H1 (cell line): ENCODE measurements around the gene ITGB5. TPM values are rescaled to one million over a fixed set of nuclear protein-coding genes. Genes with fewer than 3 reads are reported as not detected.

ENCODE experiments used
- CTCF ChIA-PET: fragments of 300-600 bp; sonication (Branson Sonifier 250); formaldehyde crosslinking; loops from one replicate; lab custom pipeline; 2021; ENCODE audit not compliant: partially characterized antibody; lab: Charles Lee
- POLR2A ChIA-PET: fragments of 300-600 bp; sonication (Branson Sonifier 250); formaldehyde crosslinking; loops from one replicate; lab custom pipeline; 2021; ENCODE audit warnings: inconsistent platforms; ENCODE audit not compliant: partially characterized antibody; lab: Charles Lee
- DNase-seq, 2 experiments: peaks; one replicate each; pipeline versions ENCODE4 v3.0.0 to v3.0.0-alpha.2; 2010 to 2022; ENCODE audit warnings: low spot score in 2 of 2, low read depth in 1 of 2, mixed read lengths in 1 of 2
- FAIRE-seq: peaks from 2 replicates; lab custom pipeline; 2011; peaks lifted over from hg19 to GRCh38; lab: Jason Lieb, UNC
- H2AFZ ChIP-seq: 2 replicates; pipeline ENCODE4 v1.8.1; 2012; ENCODE audit warnings: low read length, inconsistent platforms
- H2AK5ac ChIP-seq: 2 replicates; pipeline ENCODE4 v1.6.1; 2013; ENCODE audit warnings: low read depth, low read length
- H2BK120ac ChIP-seq: replicated peaks from 2 replicates; pipeline ENCODE3; 2013; ENCODE audit warnings: low read depth, low read length, inconsistent platforms
- H2BK12ac ChIP-seq: 2 replicates; pipeline ENCODE4 v1.6.1; 2013; ENCODE audit warnings: low read depth, low read length
- H2BK15ac ChIP-seq: 2 replicates; pipeline ENCODE4 v1.6.1; 2013; ENCODE audit warnings: low read length
- H2BK20ac ChIP-seq: 2 replicates; pipeline ENCODE4 v1.6.1; 2013; ENCODE audit warnings: low read length
- H2BK5ac ChIP-seq: 2 replicates; pipeline ENCODE4 v1.6.1; 2013; ENCODE audit warnings: low read depth, low read length
- H3K14ac ChIP-seq: 2 replicates; pipeline ENCODE4 v1.6.1; 2013; ENCODE audit warnings: inconsistent platforms; ENCODE audit not compliant: insufficient read length
- H3K18ac ChIP-seq: 2 replicates; pipeline ENCODE4 v1.6.1; 2013; ENCODE audit warnings: low read length; ENCODE audit errors: extremely low read depth
- H3K23ac ChIP-seq: 2 replicates; pipeline ENCODE4 v1.6.1; 2013; ENCODE audit warnings: inconsistent platforms; ENCODE audit not compliant: insufficient read length
- H3K23me2 ChIP-seq: 2 replicates; pipeline ENCODE4 v1.6.1; 2013; ENCODE audit warnings: low read depth, low read length
- H3K27ac ChIP-seq: 2 replicates; pipeline ENCODE4 v1.6.1; 2011; ENCODE audit warnings: low read depth, low read length, inconsistent platforms
- H3K27me3 ChIP-seq, 4 experiments: replicated peaks in 1 of 4; 1 replicate in 1 of 4; 2 replicates in 3 of 4; pipeline versions ENCODE4 v1.6.1 to v1.8.1; 2011 to 2013; ENCODE audit warnings: low read length in 3 of 4, mild to moderate bottlenecking in 3 of 4, inconsistent platforms in 2 of 4, mixed read lengths in 2 of 4, moderate library complexity in 1 of 4; ENCODE audit not compliant: control insufficient read depth in 3 of 4, insufficient read depth in 3 of 4; ENCODE audit errors: extremely low read depth in 1 of 4
- H3K36me3 ChIP-seq, 4 experiments: 2 replicates each; pipeline versions ENCODE4 v1.6.1 to v1.8.1; 2011 to 2013; ENCODE audit warnings: mild to moderate bottlenecking in 4 of 4, low read length in 3 of 4, moderate library complexity in 2 of 4, control low read depth in 1 of 4, inconsistent platforms in 1 of 4; ENCODE audit not compliant: insufficient read depth in 4 of 4, control insufficient read depth in 2 of 4
- H3K4ac ChIP-seq: replicated peaks from 2 replicates; pipeline ENCODE3; 2013; ENCODE audit warnings: low read length, low read depth, mixed read lengths, inconsistent platforms; ENCODE audit not compliant: insufficient read length
- H3K4me1 ChIP-seq, 4 experiments: replicated peaks in 1 of 4; 1 replicate in 1 of 4; 2 replicates in 3 of 4; pipeline versions ENCODE4 v1.6.1 to v1.8.1; 2011 to 2013; ENCODE audit warnings: low read length in 3 of 4, inconsistent platforms in 2 of 4, mixed read lengths in 1 of 4; ENCODE audit not compliant: insufficient read depth in 4 of 4, control insufficient read depth in 3 of 4
- H3K4me2 ChIP-seq, 2 experiments: 2 replicates each; pipeline versions ENCODE4 v1.6.1 to v1.8.1; 2011 to 2013; ENCODE audit warnings: low read depth in 2 of 2, low read length in 2 of 2, control low read depth in 1 of 2, inconsistent platforms in 1 of 2, mild to moderate bottlenecking in 1 of 2; ENCODE audit not compliant: insufficient read depth in 1 of 2
- H3K4me3 ChIP-seq, 4 experiments: fragments of 200-600, 300-600 bp in 1 of 4; sonication (generic), shearing (Covaris generic), sonication (Bioruptor Twin) in 1 of 4; 2 replicates each; pipeline versions ENCODE4 v1.5.1 to v1.8.1; 2011 to 2016; ENCODE audit warnings: low read length in 4 of 4, low read depth in 3 of 4, control low read depth in 2 of 4, inconsistent platforms in 2 of 4, mild to moderate bottlenecking in 2 of 4, mixed read lengths in 1 of 4, moderate library complexity in 1 of 4; ENCODE audit not compliant: insufficient read depth in 2 of 4; ENCODE audit errors: extremely low read depth in 1 of 4
- H3K56ac ChIP-seq: replicated peaks from 2 replicates; pipeline ENCODE3; 2013; ENCODE audit warnings: low read depth, mild to moderate bottlenecking, mixed read lengths, low read length, inconsistent platforms; ENCODE audit not compliant: insufficient read length
- H3K79me1 ChIP-seq: 2 replicates; pipeline ENCODE4 v1.6.1; 2013; ENCODE audit warnings: low read depth, low read length, control low read depth
- H3K79me2 ChIP-seq, 2 experiments: 2 replicates each; pipeline versions ENCODE4 v1.6.1 to v1.8.1; 2012 to 2013; ENCODE audit warnings: low read length in 2 of 2, mild to moderate bottlenecking in 2 of 2, inconsistent platforms in 1 of 2; ENCODE audit not compliant: insufficient read depth in 2 of 2, control insufficient read depth in 1 of 2
- H3K9ac ChIP-seq, 4 experiments: replicated peaks in 1 of 4; 1 replicate in 1 of 4; 2 replicates in 3 of 4; pipeline versions ENCODE4 v1.6.1 to v1.8.1; 2011 to 2013; ENCODE audit warnings: low read depth in 3 of 4, low read length in 3 of 4, control low read depth in 2 of 4, mild to moderate bottlenecking in 2 of 4, moderate library complexity in 2 of 4, inconsistent platforms in 1 of 4; ENCODE audit errors: extremely low read depth in 1 of 4
- H3K9me3 ChIP-seq, 2 experiments: 2 replicates each; pipeline versions ENCODE4 v1.6.1 to v1.8.1; 2012 to 2013; ENCODE audit warnings: mild to moderate bottlenecking in 2 of 2, moderate library complexity in 2 of 2, control low read depth in 1 of 2, inconsistent platforms in 1 of 2, low read depth in 1 of 2, low read length in 1 of 2, mixed read lengths in 1 of 2; ENCODE audit not compliant: insufficient read depth in 2 of 2
- H4K20me1 ChIP-seq, 2 experiments: replicated peaks in 1 of 2; 2 replicates each; pipeline versions ENCODE3 to v1.8.1; 2011 to 2013; ENCODE audit warnings: inconsistent platforms in 2 of 2, low read length in 2 of 2, mild to moderate bottlenecking in 1 of 2; ENCODE audit not compliant: insufficient read depth in 2 of 2, control insufficient read depth in 1 of 2
- H4K5ac ChIP-seq: 2 replicates; pipeline ENCODE4 v1.6.1; 2013; ENCODE audit warnings: low read length, low read depth, mixed read lengths, inconsistent platforms; ENCODE audit not compliant: insufficient read length
- H4K8ac ChIP-seq: 2 replicates; pipeline ENCODE4 v1.8.0; 2013; ENCODE audit warnings: mild to moderate bottlenecking, moderate library complexity, low read length, inconsistent platforms; ENCODE audit not compliant: insufficient read depth; ENCODE audit errors: extremely low read depth
- H4K91ac ChIP-seq: replicated peaks from 2 replicates; pipeline ENCODE3; 2013; ENCODE audit warnings: low read length, mixed read lengths, inconsistent platforms; ENCODE audit not compliant: insufficient read length
- ASH2L ChIP-seq: fragments of 200-600, 300-600 bp; sonication (generic); IDR thresholded peaks from one replicate; pipeline ENCODE4 v1.7.1; 2017; ENCODE audit warnings: low read length
- BRCA1 ChIP-seq: IDR thresholded peaks from 2 replicates; pipeline ENCODE4 v1.6.1; 2012; ENCODE audit warnings: low read depth, low read length, improper control_type of control experiment
- CBX5 ChIP-seq: fragments of 300-800, 300-1000 bp; sonication (generic); IDR thresholded peaks from 2 replicates; pipeline ENCODE4 v1.7.1; 2016; ENCODE audit warnings: antibody characterized with exemption, low read length, low read depth
- E2F6 ChIP-seq: IDR thresholded peaks from 2 replicates; pipeline ENCODE4 v1.6.1; 2012; ENCODE audit warnings: inconsistent platforms
- EZH2 ChIP-seq: fragments of 200-600 bp; sonication (generic); IDR thresholded peaks from 2 replicates; pipeline ENCODE4 v1.7.1; 2012; ENCODE audit warnings: low read depth, mild to moderate bottlenecking, moderate library complexity, low read length, inconsistent platforms; ENCODE audit not compliant: severe bottlenecking
- GABPA ChIP-seq: IDR thresholded peaks from 2 replicates; pipeline ENCODE4 v1.6.1; 2011; ENCODE audit warnings: mild to moderate bottlenecking, low read length, moderate library complexity, borderline replicate concordance; ENCODE audit not compliant: insufficient read depth
- SIRT6 ChIP-seq: IDR thresholded peaks from one replicate; pipeline ENCODE4 v1.7.1; 2012; ENCODE audit warnings: low read length, inconsistent platforms
- SP1 ChIP-seq: IDR thresholded peaks from 2 replicates; pipeline ENCODE4 v1.6.1; 2011; ENCODE audit warnings: low read depth, low read length
- SP2 ChIP-seq: IDR thresholded peaks from 2 replicates; pipeline ENCODE4 v1.6.1; 2012; ENCODE audit warnings: mild to moderate bottlenecking, low read length, inconsistent platforms
- SP4 ChIP-seq: IDR thresholded peaks from 2 replicates; pipeline ENCODE4 v1.6.1; 2012; ENCODE audit warnings: low read length, inconsistent platforms
- SUZ12 ChIP-seq: fragments of 200-600 bp; sonication (generic); IDR thresholded peaks from 2 replicates; pipeline ENCODE4 v1.6.1; 2012; ENCODE audit warnings: mild to moderate bottlenecking, inconsistent platforms, low read length, moderate library complexity, mixed read lengths
- TEAD4 ChIP-seq: IDR thresholded peaks from 2 replicates; pipeline ENCODE4 v1.6.1; 2012; ENCODE audit warnings: low read depth, low read length, inconsistent platforms, mixed read lengths
- ZNF274 ChIP-seq: IDR thresholded peaks from 2 replicates; pipeline ENCODE4 v1.7.0; 2012; ENCODE audit warnings: low read length, borderline replicate concordance; ENCODE audit errors: extremely low read depth
- WGBS, 2 experiments: shearing (Covaris generic) in 1 of 2; methylation state at CpG; one replicate each; pipeline versions ENCODE4 v1.1.6 to v1.1.7; 2013 to 2015; ENCODE audit warnings: low lambda C conversion rate in 2 of 2, mixed read lengths in 2 of 2, inconsistent platforms in 1 of 2, low coverage in 1 of 2, missing lambda C conversion rate in 1 of 2; ENCODE audit not compliant: insufficient replicate concordance in 2 of 2, insufficient coverage in 1 of 2, insufficient read length in 1 of 2; ENCODE audit errors: extremely low coverage in 1 of 2, missing lambda C conversion rate in 1 of 2; 5-methylcytosine and 5-hydroxymethylcytosine counted together
- polyA plus RNA-seq, 7 experiments: library from polyadenylated mRNA; depleted of rRNA in 3 of 7; stranded (reverse) in 5 of 7; unstranded in 2 of 7; fragments of >200 nt in 5 of 7; fragments of 200-250 nt in 2 of 7; gene quantifications; 1 replicate in 5 of 7; 2 replicates in 1 of 7; 4 replicates in 1 of 7; pipeline versions ENCODE4 v1.2.1 to v1.2.3, GENCODE V29; 2011 to 2013; ENCODE audit warnings: missing spikeins in 2 of 7, mixed read lengths in 2 of 7
- total RNA-seq: library from RNA; stranded (reverse); fragmentation: NEBNext Ultra II Directional; extraction: Animal tissue kit (Norgen Biotek cat#: 25700); gene quantifications from 2 replicates; pipeline ENCODE4 v1.2.1, GENCODE V29; 2021

The ITGB5 gene
- total and polyA plus RNA-seq, 2 of the 8 experiments (the other 6 are each of a cell fraction or from before 2014, with no cell fraction given), result 101 to 268 TPM

GRCh38 chr3:124802061-124802698, 85.0 kb downstream of the ITGB5 start:
- POLR2A ChIA-PET, result interaction anchor here (0.6 to 1.5 kb wide), 2 partner anchors 24 to 305 kb away, joined by 3 read pairs; no protein-coding TSS in a partner anchor
- H3K9me3 ChIP-seq, result no peaks in the 10 kb centered on the region
- TF ChIP-seq E2F6, result no peak
- TF ChIP-seq SUZ12, result no peak
- no peak for TF ChIP-seq GABPA
- no peak for TF ChIP-seq CBX5
- TF ChIP-seq EZH2, result no peak
- no peak for TF ChIP-seq ASH2L
- no peak for TF ChIP-seq BRCA1
- no peak for TF ChIP-seq SP1
- no peak for TF ChIP-seq TEAD4
- no peak for TF ChIP-seq SIRT6
- no peak for TF ChIP-seq ZNF274
- no peak for TF ChIP-seq SP2
- TF ChIP-seq SP4, result no peak

More at GRCh38 chr3:124802061-124802698, 85.0 kb downstream of the ITGB5 start:
- Histone ChIP-seq H3K23me2 (no peaks in the 10 kb centered on the region), H2BK20ac (no peak overlapping the region), H3K56ac (no peak overlapping the region), H2AK5ac (no peak overlapping the region), H3K36me3 (0 out of 8 replicates have a peak, but pooled peaks cover 0 to 5% (median 0%) of the 10 kb centered on the region in 4 experiments), H2BK120ac (no peak overlapping the region), H3K79me2 (no peaks in the 10 kb centered on the region), H2AFZ (no peak overlapping the region), H4K20me1 (peaks cover 0 to 1% of the 10 kb centered on the region in 2 experiments), H4K8ac (peak overlapping the region; percentile 14; the same call in 1 of the 2 replicates), H3K23ac (no peak overlapping the region), H3K4me1 (peaks cover 2 to 16% (median 4%) of the 10 kb centered on the region in 4 experiments; a peak in 6 of 7 replicates), H3K27me3 (no peaks in the 10 kb centered on the region), H3K27ac (no peak overlapping the region), H3K14ac (no peak overlapping the region), H4K5ac (no peak overlapping the region), H3K4me2 (no peak overlapping the region), H2BK12ac (no peak overlapping the region), H3K4me3 (no peak overlapping the region), H3K79me1 (no peaks in the 10 kb centered on the region; the same call in 1 of the 2 replicates), H3K4ac (no peak overlapping the region), H2BK5ac (no peak overlapping the region), H2BK15ac (no peak overlapping the region), H3K9ac (no peak overlapping the region), H4K91ac (no peak overlapping the region), H3K18ac (no peak overlapping the region)
- 89% methylated on average over 8 of the region's 8 CpGs; no CpG with 5 or more reads in 1 of the 2 experiments for WGBS, 2 experiments
- CTCF ChIA-PET, result interaction anchor here (0.6 to 2.1 kb wide), 5 partner anchors 42 to 198 kb away, joined by 3 to 11 read pairs (median 3); no protein-coding TSS in a partner anchor
- FAIRE-seq, result no peak
- DNase-seq, result no peak
